Activated CD4-positive, alpha-beta T cell treated with anti-CD3 and anti-CD28 coated beads, Interleukin-2, amount 50 U/mL, for 48 hours (primary cell): ENCODE results near the gene ADAMTS13.
A peak's percentile ranks its signal among the peaks of the same experiment; 100 is the strongest.
"Not testable (repeated sequence)": the region's sequence is repeated elsewhere in the genome, so short reads cannot be mapped to it uniquely, and the experiment has no call there.

Source experiments
- DNase-seq, 2 experiments: peaks; one replicate each; pipeline ENCODE4 v3.0.0-alpha.2; 2020

Gene ADAMTS13

GRCh38 chr9:133421615-133422542 lies at the start of gene ADAMTS13:
Gene ADAMTS13 (plus strand): TSS chr9:133422367. CDS start chr9:133422444, 77 bp downstream.
- peak; percentile 56 to 68 for DNase-seq

DNA sequence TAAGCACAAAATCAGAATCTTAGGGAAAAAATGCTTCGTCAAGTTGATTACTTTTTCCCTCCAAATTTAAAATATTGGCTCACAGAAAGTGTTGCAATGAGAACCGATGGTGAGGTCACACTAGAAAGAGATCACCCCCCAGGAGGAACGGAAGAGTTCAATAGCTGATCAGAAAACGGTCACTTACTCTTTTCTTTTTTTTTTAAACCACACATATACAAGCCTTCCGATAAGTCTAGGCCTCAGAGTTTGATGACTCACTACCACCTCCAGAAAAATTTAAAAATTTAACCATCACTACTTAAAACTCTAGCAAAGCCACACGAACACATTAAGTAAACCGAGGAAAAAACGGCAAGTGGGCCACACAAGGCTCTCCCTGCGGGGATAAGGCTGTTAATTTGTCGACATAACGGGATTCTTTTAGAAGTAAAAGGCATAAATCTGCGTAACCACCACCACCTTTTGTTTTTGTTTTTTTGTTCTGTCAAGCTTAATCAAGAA lies 47.5 kb upstream of the ADAMTS13 start:
- DNase-seq, result no peak

DNA sequence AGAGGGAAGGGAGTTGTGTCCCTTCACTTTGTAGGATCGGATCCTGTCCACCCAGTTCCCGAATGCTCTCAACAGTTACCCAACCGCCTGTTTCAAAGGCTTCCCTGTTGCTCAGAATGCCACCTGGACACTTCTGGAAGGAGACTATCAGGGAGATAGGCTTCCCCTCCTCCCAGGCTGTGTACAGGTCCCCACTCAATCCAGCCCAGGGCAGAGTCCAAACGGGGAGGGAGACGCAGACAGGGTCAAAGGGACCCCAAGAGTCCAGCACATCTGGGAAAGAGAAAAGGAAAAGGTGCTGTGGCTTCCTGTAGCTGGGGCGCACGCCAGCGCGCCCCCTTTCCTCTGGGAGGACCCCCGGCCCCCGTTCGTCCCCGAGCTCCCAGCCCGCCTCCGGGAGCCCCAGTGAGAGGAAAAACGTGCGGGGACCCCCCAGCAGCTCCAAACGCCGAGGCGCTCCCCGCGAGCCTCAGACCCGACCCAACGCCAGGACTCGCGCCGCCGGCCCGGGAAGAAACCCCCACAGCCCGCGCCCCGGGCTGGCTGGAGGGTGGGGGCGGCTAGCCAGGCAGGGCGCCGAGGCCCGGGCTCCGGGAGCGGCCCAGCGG lies 46.9 kb upstream of the ADAMTS13 start:
- DNase-seq, result no peak

- peak; percentile 96 to 97 for DNase-seq
Observed at GRCh38 chr9:133375724-133376654, 46.2 kb upstream of the ADAMTS13 start, which contains the start of the genes STKLD1 and SURF4. Gene STKLD1 (plus strand): TSS chr9:133376366. CDS start chr9:133376474, 108 bp downstream. Gene SURF4 (minus strand): TSS chr9:133376060. CDS start chr9:133375969, 91 bp downstream.

- DNase-seq, result not testable (repeated sequence)
Observed at GRCh38 chr9:133377280-133377679, 44.9 kb upstream of the ADAMTS13 start.

DNA sequence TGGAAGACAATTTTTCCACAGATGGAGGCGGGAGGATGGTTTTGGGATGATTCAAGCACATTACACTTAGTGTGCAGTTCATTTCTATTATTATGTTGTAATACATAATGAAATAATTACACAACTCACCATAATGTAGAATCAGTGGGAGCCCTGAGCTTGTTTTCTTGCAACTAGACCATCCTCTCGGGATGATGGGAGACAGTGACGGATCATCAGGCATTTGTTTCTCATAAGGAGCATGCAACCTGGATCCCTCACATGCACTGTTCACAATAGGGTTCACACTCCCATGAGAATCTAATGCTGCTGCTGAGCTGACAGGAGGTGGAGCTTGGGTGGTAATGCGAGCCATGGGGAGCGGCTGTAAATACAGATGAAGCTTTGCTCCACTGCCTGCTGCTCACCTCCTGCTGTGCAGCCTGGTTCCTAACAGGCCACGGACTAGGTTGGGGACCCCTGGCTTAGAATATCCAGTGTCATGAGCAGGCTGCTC lies 44.4 kb upstream of the ADAMTS13 start:
- DNase-seq, result no peak

DNA sequence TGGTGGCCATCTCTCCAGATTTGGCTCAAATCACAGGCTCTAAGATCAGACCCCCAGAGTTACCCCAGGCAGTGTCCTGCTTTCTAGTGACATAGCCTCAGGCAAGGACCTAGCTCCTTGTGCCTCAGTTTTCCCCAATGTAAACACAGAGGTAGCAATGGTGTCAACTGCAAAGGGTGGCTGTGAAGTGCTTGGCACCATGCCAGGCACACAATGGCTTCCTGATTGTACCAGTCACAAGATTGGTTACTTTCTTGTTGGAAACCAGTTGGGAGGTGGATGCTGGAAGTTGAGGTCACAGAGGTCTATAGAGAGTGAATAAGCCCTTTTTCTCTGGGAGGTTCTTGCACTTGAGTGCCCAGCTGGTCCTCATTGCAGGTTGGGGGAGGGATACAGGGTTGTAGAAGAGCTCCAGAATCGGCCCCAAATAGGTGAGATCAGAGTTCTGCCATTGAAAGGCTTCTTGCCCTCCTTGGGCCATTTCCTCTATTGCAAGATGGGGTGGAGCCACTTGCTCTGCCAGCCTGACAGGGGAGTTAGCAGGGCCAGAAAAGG lies 43.7 kb upstream of the ADAMTS13 start:
- DNase-seq, result no peak

DNA sequence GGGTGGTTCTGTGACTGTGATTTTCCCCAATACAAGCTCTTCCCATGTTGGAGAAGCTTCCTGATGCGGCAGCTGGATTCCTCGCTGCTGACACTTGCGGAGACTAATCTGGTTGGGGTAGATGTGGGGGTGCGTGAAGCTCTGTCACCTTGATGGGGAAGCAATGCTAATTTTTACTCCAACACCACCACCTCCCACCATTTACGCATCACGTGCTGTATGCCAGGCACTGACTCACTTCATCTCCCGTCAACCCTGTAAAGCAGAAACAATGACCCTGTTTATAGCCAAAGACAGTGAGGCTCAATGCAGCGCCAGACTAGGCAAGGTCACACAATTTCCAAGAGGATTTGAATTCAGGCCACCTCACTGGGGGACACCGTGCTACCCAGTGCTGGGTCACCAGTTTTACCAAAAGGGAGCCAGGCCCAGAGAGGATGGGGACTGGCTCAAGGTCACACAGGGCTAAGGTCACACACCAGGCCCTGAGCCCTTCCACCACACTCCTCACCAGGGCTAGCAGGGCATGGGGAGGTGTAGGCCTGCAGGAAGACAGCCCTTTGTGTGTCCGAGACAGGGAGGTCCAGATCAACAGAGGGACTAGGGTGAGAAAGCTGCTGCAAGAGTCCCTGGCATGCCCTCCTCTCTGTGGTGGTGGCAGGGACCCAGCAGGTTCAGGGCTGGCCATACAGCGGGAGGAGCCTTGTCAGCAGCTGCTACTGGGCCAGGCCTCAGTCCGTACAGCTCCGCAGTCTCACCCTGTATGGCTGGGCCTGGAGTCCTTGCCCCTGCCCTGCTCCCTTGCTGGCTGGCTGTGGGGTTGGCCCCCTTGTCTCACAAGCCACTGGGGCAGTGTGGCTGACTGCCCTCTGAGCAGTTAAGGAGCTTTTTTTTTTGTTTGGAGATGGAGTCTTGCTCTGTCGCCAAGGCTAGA lies 42.7 kb upstream of the ADAMTS13 start:
- no peak for DNase-seq

GRCh38 chr9:133380734-133381133 lies 41.4 kb upstream of the ADAMTS13 start:
- DNase-seq, result no peak

DNA sequence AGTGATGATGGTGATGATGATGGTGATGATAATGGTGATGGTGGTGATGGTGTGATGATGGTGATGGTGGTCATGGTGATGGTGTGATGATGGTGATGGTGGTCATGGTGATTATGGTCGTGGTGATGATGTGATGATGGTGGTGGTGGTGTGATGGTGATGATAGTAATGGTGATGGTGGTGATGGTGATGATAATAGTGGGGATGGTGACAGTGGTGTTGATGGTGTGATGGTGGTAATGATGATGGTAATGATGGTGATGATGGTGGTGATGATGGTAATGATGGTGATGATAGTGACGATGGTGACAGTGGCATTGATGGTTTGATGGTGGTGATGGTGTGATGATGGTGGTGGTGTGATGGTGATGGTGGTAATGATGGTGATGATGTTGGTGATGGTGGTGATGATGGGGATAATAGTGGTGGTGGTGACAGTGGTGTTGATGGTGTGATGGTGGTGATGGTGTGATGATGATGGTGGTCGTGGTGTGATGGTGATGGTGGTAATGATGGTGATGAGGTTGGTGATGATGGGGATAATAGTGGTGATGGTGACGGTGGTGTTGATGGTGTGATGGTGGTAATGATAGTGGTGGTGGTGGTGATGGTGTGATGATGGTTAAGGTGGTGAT lies 39.5 kb upstream of the ADAMTS13 start:
- no peak for DNase-seq

- no peak for DNase-seq
Observed at GRCh38 chr9:133383438-133383837, 38.7 kb upstream of the ADAMTS13 start.

DNA sequence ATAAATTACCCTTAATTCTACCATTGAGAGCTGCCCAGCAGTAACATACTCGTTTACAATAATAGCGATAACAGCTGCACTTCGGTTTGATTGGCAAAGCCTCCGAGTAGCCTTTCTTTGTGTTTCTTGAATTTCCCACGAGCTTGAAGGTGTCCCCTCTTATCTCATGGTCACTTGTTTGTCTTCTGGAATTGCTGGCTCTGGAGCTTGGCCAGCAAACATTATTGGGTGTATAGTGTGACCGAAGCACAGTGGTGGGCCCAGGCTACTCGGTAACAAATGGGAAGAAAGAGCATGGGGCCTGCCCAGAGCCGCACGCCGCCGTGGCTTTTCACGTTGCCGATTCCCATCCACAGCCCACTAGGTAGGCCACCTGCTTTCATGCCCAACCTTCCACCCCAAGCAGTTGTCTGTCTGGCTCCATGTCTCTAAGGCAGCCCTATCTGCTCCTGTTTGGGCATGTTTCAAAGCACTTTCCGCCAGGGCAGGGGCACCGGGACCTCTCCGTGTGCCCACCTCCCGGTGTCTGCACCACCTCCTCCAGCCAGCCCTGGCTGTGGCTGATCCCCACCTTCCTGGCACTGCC lies 37.3 kb upstream of the ADAMTS13 start:
- no peak for DNase-seq

GRCh38 chr9:133385452-133385851 lies 36.7 kb upstream of the ADAMTS13 start:
- no peak for DNase-seq

- DNase-seq, result no peak
Observed at GRCh38 chr9:133386338-133386737, 35.8 kb upstream of the ADAMTS13 start.

- DNase-seq, result no peak
Observed at GRCh38 chr9:133387680-133388079, 34.5 kb upstream of the ADAMTS13 start.

DNA sequence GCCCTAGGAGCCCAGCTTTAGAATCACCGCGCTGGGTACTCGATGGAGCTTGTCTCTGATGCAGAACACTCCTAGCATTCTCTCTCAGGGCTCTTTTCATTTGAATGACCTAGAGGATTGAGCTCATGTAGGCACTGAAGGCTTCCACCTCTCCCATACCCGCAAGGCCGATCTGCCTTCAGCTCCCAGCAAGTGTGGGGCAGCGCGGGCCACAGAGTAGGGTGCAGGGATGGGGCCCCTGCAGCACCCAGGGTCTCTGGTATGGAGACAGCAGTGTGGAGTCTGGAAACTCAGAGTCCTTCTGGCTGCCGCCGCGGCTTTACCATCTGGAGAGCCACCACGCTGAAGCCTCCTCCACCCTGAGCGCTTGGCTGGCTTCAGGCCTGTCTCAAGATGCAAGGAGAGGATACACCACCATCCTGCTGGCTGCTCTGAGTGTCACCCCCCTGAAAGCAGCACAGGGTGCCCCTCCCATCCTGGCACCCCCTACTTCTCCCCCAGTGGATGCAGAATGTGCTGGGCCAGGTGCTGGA lies 33.1 kb upstream of the ADAMTS13 start:
- no peak for DNase-seq

GRCh38 chr9:133389562-133389961 lies 32.6 kb upstream of the ADAMTS13 start:
- DNase-seq, result no peak

- no peak for DNase-seq
Observed at GRCh38 chr9:133390713-133391112, 31.5 kb upstream of the ADAMTS13 start.

DNA sequence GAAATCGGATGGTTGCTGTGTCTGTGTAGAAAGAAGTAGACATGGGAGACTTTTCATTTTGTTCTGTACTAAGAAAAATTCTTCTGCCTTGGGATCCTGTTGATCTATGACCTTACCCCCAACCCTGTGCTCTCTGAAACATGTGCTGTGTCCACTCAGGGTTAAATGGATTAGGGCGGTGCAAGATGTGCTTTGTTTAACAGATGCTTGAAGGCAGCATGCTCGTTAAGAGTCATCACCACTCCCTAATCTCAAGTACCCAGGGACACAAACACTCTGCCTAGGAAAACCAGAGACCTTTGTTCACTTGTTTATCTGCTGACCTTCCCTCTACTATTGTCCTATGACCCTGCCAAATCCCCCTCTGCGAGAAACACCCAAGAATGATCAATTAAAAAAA lies 30.7 kb upstream of the ADAMTS13 start:
- not testable (repeated sequence) for DNase-seq

GRCh38 chr9:133392308-133392707 lies 29.9 kb upstream of the ADAMTS13 start:
- not testable (repeated sequence) for DNase-seq
